ENCODE measurements around the gene ST14.

DNA sequence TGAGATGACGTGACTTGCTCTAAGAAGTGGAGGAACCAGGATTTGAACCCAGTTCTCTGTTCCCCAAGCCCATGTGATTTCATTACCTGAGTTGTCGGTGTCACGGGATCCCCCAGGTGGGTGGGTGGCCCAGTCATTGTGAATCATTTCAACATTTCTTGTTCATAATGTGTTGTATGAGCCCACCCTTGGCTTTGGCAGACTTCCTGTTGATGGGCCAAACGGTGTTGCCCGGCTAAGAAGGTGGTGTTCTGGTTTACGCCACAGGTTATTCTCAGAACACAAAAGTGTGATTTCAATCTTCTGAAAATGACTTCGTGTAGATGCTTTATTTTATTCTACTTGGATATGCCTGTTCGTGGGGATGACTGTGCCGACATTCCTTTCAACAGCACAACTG lies 21.6 kb upstream of the ST14 start:
- TF ChIP-seq EZH2 (IDR thresholded peaks at IDR 0.05; ENCODE audit: insufficient read depth, poor library complexity, severe bottlenecking) (no peak), EZH2phosphoT487 (IDR thresholded peaks at IDR 0.05; ENCODE audit: insufficient read depth, low read depth) (no peak)
